ENCODE data around the gene FILIP1L. TPM values are rescaled to one million over a fixed set of nuclear protein-coding genes. Genes with fewer than 3 reads are reported as not detected.

Gene FILIP1L
- polyA plus RNA-seq, 3 donors = 0.13 to 0.40 (median 0.25) TPM

- Mint-ChIP-seq H3K9me3 (peaks cover under 1 to 9% (median 4%) of the 10 kb centered on the region in 7 donors), H3K4me3 (no peak overlapping the region), H3K36me3 (no peaks in the 10 kb centered on the region), H3K4me1 (no peaks in the 10 kb centered on the region), H3K27me3 (ENCODE audit: low read depth in 3 of 3) (no peaks in the 10 kb centered on the region), H3K27ac (no peak overlapping the region)
- no peak overlapping the region for H3K27ac ChIP-seq (ENCODE audit: low read depth in 1 of 2, low read length in 2 of 2)
- no peak overlapping the region for H2AFZ ChIP-seq (ENCODE audit: insufficient read depth, low read depth, low read length, poor library complexity, severe bottlenecking)
- peaks cover 0 to 3% of the 10 kb centered on the region in 2 donors for H3K9me3 ChIP-seq (replicated peaks in 1 of 2; ENCODE audit: control insufficient read depth in 1 of 2, insufficient read depth in 1 of 2, low read length in 2 of 2)
- no peak overlapping the region for H3K4me2 ChIP-seq (replicated peaks; ENCODE audit: extremely low read depth, low read length, poor library complexity, severe bottlenecking)
- no peak for DNase-seq
- no peak for TF ChIP-seq CTCF (IDR thresholded peaks at IDR 0.05)
- intact Hi-C loops (cut with micrococcal nuclease) = no loop called here
- 95% methylated on average over 3 of the region's 8 CpGs for WGBS (ENCODE audit: insufficient coverage)
- H4K20me1 ChIP-seq (ENCODE audit: insufficient read depth, low read length) = no peaks in the 10 kb centered on the region
- H3K27me3 ChIP-seq (ENCODE audit: control insufficient read depth in 2 of 2, insufficient read depth in 2 of 2, low read length in 2 of 2) = no peaks in the 10 kb centered on the region
- H3K4me1 ChIP-seq (ENCODE audit: control insufficient read depth in 1 of 2, insufficient read depth in 2 of 2, low read length in 2 of 2) = no peaks in the 10 kb centered on the region
- no peak overlapping the region for H3K9ac ChIP-seq (ENCODE audit: insufficient read depth, low read length, poor library complexity, severe bottlenecking)
- no peaks in the 10 kb centered on the region for H3K79me2 ChIP-seq (ENCODE audit: insufficient read depth, low read length)
- no peaks in the 10 kb centered on the region for H3K36me3 ChIP-seq (replicated peaks in 1 of 2; ENCODE audit: control insufficient read depth in 1 of 2, insufficient read depth in 2 of 2, low read length in 2 of 2)
- no peak overlapping the region for H3K4me3 ChIP-seq (replicated peaks in 1 of 3; ENCODE audit: low read depth in 2 of 3, low read length in 3 of 3)
These were observed 112.6 kb downstream of the FILIP1L start for GRCh38 chr3:100001526-100002270.

GRCh38 chr3:100001083-100001482 is 113.2 kb downstream of the FILIP1L start:
- Histone ChIP-seq H4K20me1 (ENCODE audit: insufficient read depth, low read length) (no peaks in the 10 kb centered on the region), H3K4me3 (replicated peaks in 1 of 3; ENCODE audit: low read depth in 2 of 3, low read length in 3 of 3) (no peak overlapping the region), H3K79me2 (ENCODE audit: insufficient read depth, low read length) (no peaks in the 10 kb centered on the region), H3K4me2 (replicated peaks; ENCODE audit: extremely low read depth, low read length, poor library complexity, severe bottlenecking) (no peak overlapping the region), H2AFZ (ENCODE audit: insufficient read depth, low read depth, low read length, poor library complexity, severe bottlenecking) (no peak overlapping the region), H3K27ac (ENCODE audit: low read depth in 1 of 2, low read length in 2 of 2) (no peak overlapping the region), H3K36me3 (replicated peaks in 1 of 2; ENCODE audit: control insufficient read depth in 1 of 2, insufficient read depth in 2 of 2, low read length in 2 of 2) (no peaks in the 10 kb centered on the region), H3K27me3 (ENCODE audit: control insufficient read depth in 2 of 2, insufficient read depth in 2 of 2, low read length in 2 of 2) (no peaks in the 10 kb centered on the region), H3K9me3 (replicated peaks in 1 of 2; ENCODE audit: control insufficient read depth in 1 of 2, insufficient read depth in 1 of 2, low read length in 2 of 2) (peaks cover 0 to 5% of the 10 kb centered on the region in 2 donors), H3K9ac (ENCODE audit: insufficient read depth, low read length, poor library complexity, severe bottlenecking) (no peak overlapping the region), H3K4me1 (ENCODE audit: control insufficient read depth in 1 of 2, insufficient read depth in 2 of 2, low read length in 2 of 2) (no peaks in the 10 kb centered on the region)
- no peaks in the 10 kb centered on the region for H3K27me3 Mint-ChIP-seq (ENCODE audit: low read depth in 3 of 3)
- intact Hi-C loops (cut with micrococcal nuclease) = no loop called here
- H3K4me3 Mint-ChIP-seq = no peak overlapping the region
- H3K9me3 Mint-ChIP-seq = peaks cover 6 to 14% (median 8%) of the 10 kb centered on the region in 7 donors
- DNase-seq = no peak
- no peak overlapping the region for H3K27ac Mint-ChIP-seq
- WGBS (ENCODE audit: insufficient coverage) = no CpG with 5 or more reads among the region's 3 CpGs
- H3K4me1 Mint-ChIP-seq = no peaks in the 10 kb centered on the region
- no peak for TF ChIP-seq CTCF (IDR thresholded peaks at IDR 0.05)
- no peaks in the 10 kb centered on the region for H3K36me3 Mint-ChIP-seq

All from CD14-positive monocyte (primary cell).